ENCODE measurements around the gene TSPEAR. TPM values are rescaled to one million over a fixed set of nuclear protein-coding genes. Genes with fewer than 3 reads are reported as not detected.

Gene TSPEAR
- total and polyA plus RNA-seq, 9 of the 15 experiments (the other 6 are each of a cell fraction or from before 2014, with no cell fraction given) = not detected

DNA sequence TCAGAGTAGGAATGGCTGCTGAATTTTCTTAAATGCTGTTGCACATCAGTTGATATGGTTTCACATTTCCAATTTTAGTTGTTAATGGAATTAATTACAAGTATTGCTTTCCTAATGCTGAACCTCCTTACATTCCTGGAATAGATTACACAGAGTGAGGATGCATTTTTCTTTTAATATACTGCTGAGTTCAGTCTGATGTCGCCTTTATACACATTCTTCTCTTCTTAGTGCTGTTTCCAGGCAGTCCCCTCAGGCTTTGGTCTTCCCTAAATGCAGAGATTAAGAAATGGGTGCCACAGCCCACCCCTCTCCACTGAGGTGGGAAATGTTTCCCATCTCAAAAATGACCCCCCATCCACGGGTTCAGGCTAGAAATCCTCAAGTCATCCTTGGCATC, 6.7 kb upstream of the TSPEAR start (continued):
- TF ChIP-seq, protein P1, sequence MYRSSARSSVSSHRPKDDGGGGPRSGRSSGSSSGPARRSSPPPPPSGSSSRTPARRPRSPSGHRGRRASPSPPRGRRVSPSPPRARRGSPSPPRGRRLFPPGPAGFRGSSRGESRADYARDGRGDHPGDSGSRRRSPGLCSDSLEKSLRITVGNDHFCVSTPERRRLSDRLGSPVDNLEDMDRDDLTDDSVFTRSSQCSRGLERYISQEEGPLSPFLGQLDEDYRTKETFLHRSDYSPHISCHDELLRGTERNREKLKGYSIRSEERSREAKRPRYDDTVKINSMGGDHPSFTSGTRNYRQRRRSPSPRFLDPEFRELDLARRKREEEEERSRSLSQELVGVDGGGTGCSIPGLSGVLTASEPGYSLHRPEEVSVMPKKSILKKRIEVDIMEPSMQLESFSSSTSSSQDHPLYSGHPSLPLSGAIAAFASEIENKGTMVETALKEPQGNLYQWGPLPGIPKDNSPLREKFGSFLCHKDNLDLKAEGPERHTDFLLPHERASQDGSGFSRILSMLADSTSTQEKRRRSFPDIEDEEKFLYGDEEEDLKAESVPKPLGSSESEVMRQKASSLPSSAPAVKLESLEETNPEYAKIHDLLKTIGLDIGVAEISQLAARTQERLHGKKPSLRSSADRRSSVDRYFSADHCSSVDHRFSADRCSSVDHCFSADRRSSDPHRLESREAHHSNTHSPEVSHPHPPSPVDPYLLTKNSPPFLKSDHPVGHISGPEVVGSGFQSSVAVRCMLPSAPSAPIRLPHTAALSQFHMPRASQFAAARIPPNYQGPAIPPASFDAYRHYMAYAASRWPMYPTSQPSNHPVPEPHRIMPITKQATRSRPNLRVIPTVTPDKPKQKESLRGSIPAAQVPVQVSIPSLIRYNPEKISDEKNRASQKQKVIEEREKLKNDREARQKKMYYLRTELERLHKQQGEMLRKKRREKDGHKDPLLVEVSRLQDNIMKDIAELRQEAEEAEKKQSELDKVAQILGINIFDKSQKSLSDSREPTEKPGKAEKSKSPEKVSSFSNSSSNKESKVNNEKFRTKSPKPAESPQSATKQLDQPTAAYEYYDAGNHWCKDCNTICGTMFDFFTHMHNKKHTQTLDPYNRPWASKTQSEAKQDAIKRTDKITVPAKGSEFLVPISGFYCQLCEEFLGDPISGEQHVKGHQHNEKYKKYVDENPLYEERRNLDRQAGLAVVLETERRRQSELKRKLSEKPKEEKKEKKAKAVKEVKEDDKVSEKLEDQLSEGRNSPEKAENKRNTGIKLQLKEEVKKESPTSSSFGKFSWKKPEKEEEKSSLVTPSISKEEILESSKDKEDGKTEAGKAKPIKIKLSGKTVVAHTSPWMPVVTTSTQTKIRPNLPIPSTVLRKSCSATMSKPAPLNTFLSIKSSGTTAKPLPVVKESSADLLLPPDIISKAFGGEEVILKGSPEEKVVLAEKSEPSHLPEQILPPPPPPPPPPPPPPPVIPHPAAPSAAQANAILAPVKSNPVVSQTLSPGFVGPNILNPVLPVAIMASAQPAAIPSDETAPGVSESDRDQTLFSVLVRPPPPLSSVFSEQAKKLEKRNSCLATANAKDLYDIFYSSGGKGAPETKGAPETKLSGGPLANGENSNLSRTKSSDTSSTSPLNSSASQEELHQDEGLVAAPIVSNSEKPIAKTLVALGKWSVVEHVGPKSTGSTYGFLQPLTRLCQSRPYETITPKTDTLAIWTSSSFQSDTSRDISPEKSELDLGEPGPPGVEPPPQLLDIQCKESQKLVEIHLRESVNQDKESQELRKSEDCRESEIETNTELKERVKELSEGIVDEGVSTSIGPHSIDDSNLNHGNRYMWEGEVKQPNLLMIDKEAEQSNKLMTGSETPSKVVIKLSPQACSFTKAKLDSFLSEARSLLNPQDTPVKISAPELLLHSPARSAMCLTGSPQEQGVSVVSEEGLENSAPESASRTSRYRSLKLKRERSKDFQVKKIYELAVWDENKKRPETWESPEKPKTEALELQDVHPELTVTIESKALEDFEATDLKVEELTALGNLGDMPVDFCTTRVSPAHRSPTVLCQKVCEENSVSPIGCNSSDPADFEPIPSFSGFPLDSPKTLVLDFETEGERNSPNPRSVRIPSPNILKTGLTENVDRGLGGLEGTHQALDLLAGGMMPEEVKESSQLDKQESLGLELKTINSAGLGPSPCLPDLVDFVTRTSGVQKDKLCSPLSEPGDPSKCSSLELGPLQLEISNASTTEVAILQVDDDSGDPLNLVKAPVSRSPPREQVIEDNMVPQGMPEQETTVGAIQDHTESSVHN (IDR thresholded peaks at IDR 0.05; ENCODE audit: borderline replicate concordance in 1 of 2, low read depth in 1 of 2) = no peak
- no peak for TF ChIP-seq SMAD3 (CRISPR knock-in tag; conservative IDR thresholded peaks at IDR 0.05)
- TF ChIP-seq, protein P2, sequence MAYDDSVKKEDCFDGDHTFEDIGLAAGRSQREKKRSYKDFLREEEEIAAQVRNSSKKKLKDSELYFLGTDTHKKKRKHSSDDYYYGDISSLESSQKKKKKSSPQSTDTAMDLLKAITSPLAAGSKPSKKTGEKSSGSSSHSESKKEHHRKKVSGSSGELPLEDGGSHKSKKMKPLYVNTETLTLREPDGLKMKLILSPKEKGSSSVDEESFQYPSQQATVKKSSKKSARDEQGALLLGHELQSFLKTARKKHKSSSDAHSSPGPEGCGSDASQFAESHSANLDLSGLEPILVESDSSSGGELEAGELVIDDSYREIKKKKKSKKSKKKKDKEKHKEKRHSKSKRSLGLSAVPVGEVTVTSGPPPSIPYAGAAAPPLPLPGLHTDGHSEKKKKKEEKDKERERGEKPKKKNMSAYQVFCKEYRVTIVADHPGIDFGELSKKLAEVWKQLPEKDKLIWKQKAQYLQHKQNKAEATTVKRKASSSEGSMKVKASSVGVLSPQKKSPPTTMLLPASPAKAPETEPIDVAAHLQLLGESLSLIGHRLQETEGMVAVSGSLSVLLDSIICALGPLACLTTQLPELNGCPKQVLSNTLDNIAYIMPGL (CRISPR knock-in tag; IDR thresholded peaks at IDR 0.05) = no peak
- no peak for TF ChIP-seq PRPF4 (IDR thresholded peaks at IDR 0.05; ENCODE audit: insufficient read depth, low read depth, low read length, poor library complexity, severe bottlenecking)
- no peak for TF ChIP-seq ILF3 (IDR thresholded peaks at IDR 0.05; ENCODE audit: borderline replicate concordance)
